Amniotic epithelial cell (primary cell): ENCODE measurements around the gene UGT1A6.
"Not testable (repeated sequence)": the region's sequence is repeated elsewhere in the genome, so short reads cannot be mapped to it uniquely, and the experiment has no call there.

Source experiments
- DNase-seq: peaks from one replicate; pipeline ENCODE4 v3.0.0-alpha.2; 2010; ENCODE audit warnings: low read depth

The UGT1A6 gene

GRCh38 chr2:233728723-233729301 lies 36.1 kb downstream of the UGT1A6 start, which contains the start of gene UGT1A3:
Gene UGT1A3 (plus strand): TSS chr2:233729042. CDS start chr2:233729127, 85 bp downstream.
- DNase-seq: no peak

- DNase-seq: not testable (repeated sequence)
These were observed 44.4 kb downstream of the UGT1A6 start for GRCh38 chr2:233736868-233737653.

GRCh38 chr2:233740870-233741269 lies 48.2 kb downstream of the UGT1A6 start:
- DNase-seq: no peak

- DNase-seq: no peak
These were observed 51.0 kb downstream of the UGT1A6 start for GRCh38 chr2:233743464-233744259.

- DNase-seq: no peak
These were observed 52.5 kb downstream of the UGT1A6 start for GRCh38 chr2:233745073-233745755.

GRCh38 chr2:233745838-233746237 lies 53.1 kb downstream of the UGT1A6 start:
- not testable (repeated sequence) for DNase-seq

GRCh38 chr2:233746475-233747282 lies 54.0 kb downstream of the UGT1A6 start:
- peak; percentile 1 for DNase-seq

GRCh38 chr2:233747283-233747544 lies 54.5 kb downstream of the UGT1A6 start:
- DNase-seq: no peak

- DNase-seq: not testable (repeated sequence)
These were observed 58.0 kb downstream of the UGT1A6 start for GRCh38 chr2:233750689-233751088.

- not testable (repeated sequence) for DNase-seq
These were observed 58.7 kb downstream of the UGT1A6 start for GRCh38 chr2:233751212-233752009.

GRCh38 chr2:233754872-233755611 lies 62.4 kb downstream of the UGT1A6 start:
- DNase-seq: no peak

GRCh38 chr2:233756429-233757081 lies 63.9 kb downstream of the UGT1A6 start:
- no peak for DNase-seq

GRCh38 chr2:233758141-233758540 lies 65.5 kb downstream of the UGT1A6 start:
- no peak for DNase-seq

GRCh38 chr2:233758849-233759248 lies 66.2 kb downstream of the UGT1A6 start:
- no peak for DNase-seq

- DNase-seq: no peak
These were observed 67.4 kb downstream of the UGT1A6 start, which contains the start of gene UGT1A1 for GRCh38 chr2:233760043-233760442. Gene UGT1A1 (plus strand): TSS chr2:233760270. CDS start chr2:233760288, 18 bp downstream.

- peak; percentile 60 for DNase-seq
These were observed 68.5 kb downstream of the UGT1A6 start for GRCh38 chr2:233761040-233761769.

GRCh38 chr2:233764264-233764663 lies 71.6 kb downstream of the UGT1A6 start:
- peak; percentile 55 for DNase-seq

- no peak for DNase-seq
These were observed 72.1 kb downstream of the UGT1A6 start for GRCh38 chr2:233764761-233765160.

- DNase-seq: no peak
These were observed 73.7 kb downstream of the UGT1A6 start for GRCh38 chr2:233766416-233766815.
